Panc1 (cell line): Measurements from ENCODE around the gene CNOT4.

ENCODE experiments used
- TCF7L2 ChIP-seq: IDR thresholded peaks from 2 replicates; pipeline ENCODE4 v1.6.1; 2011; ENCODE audit warnings: mild to moderate bottlenecking, low read depth, low read length, inconsistent platforms
- TF ChIP-seq, protein P1 (sequence below): fragments of 450-650 bp; IDR thresholded peaks from 2 replicates; pipeline ENCODE4 v1.5.1; 2017; ENCODE audit warnings: mild to moderate bottlenecking

DNA sequence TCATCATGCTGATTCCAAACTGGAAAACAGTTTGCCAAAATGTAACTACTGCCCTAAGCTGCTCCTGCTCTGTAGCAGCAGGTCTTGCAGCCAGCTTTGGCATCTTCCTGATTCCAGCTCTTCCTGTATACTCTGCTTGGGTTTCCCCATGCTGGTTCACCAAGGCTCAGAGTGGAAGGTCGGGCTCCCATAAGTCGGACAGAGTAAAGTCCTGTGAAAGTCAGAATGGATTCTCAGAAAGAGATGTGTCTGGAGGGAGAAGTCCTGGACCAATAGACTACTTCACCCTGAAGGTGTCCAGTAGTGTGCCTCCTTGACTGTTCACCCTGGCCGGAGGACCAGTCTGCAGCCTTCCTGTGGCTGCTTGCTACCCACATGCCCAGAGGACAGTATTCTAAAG is 182.4 kb downstream of the CNOT4 start:
- TF ChIP-seq, protein P1, sequence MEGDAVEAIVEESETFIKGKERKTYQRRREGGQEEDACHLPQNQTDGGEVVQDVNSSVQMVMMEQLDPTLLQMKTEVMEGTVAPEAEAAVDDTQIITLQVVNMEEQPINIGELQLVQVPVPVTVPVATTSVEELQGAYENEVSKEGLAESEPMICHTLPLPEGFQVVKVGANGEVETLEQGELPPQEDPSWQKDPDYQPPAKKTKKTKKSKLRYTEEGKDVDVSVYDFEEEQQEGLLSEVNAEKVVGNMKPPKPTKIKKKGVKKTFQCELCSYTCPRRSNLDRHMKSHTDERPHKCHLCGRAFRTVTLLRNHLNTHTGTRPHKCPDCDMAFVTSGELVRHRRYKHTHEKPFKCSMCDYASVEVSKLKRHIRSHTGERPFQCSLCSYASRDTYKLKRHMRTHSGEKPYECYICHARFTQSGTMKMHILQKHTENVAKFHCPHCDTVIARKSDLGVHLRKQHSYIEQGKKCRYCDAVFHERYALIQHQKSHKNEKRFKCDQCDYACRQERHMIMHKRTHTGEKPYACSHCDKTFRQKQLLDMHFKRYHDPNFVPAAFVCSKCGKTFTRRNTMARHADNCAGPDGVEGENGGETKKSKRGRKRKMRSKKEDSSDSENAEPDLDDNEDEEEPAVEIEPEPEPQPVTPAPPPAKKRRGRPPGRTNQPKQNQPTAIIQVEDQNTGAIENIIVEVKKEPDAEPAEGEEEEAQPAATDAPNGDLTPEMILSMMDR, result no peak
- no peak for TF ChIP-seq TCF7L2
